Vagina (tissue), 2 donors: Measurements from ENCODE around the gene FAM163B. TPM values are rescaled to one million over a fixed set of nuclear protein-coding genes. Genes with fewer than 3 reads are reported as not detected.

Experiments used
- DNase-seq, 2 donors: peaks; one replicate each; pipeline ENCODE4 v3.0.0-alpha.2; 2017; ENCODE audit errors: extremely low spot score in 2 of 2
- H3K27ac ChIP-seq: fragments of 200-600 bp; sonication (generic); one replicate; pipeline ENCODE4 v1.5.1; 2019
- H3K27me3 ChIP-seq: fragments of 200-600 bp; sonication (generic); one replicate; pipeline ENCODE4 v1.5.1; 2019
- H3K36me3 ChIP-seq, 2 donors: fragments of 200-600 bp; sonication (generic); one replicate each; pipeline ENCODE4 v1.5.1; 2017 to 2019
- H3K4me1 ChIP-seq: fragments of 200-600 bp; sonication (generic); one replicate; pipeline ENCODE4 v1.5.1; 2019
- H3K4me3 ChIP-seq, 2 donors: fragments of 200-600 bp; sonication (generic); 1 replicate in 1 of 2; 2 replicates in 1 of 2; pipeline ENCODE4 v1.5.1; 2016 to 2019
- H3K9me3 ChIP-seq: fragments of 200-600 bp; sonication (generic); one replicate; pipeline ENCODE4 v1.5.1; 2019
- CTCF ChIP-seq, 3 experiments: fragments of 450-650 bp in 2 of 3; fragments of 200-600 bp in 1 of 3; sonication (generic) in 1 of 3; IDR thresholded peaks; one replicate each; pipeline ENCODE4 v1.5.1; 2017 to 2019; ENCODE audit warnings: antibody characterized with exemption in 3 of 3, mild to moderate bottlenecking in 2 of 3, moderate library complexity in 2 of 3
- POLR2A ChIP-seq, 2 donors: fragments of 450-650 bp; IDR thresholded peaks; one replicate each; pipeline ENCODE4 v1.6.1; 2017; ENCODE audit warnings: antibody characterized with exemption in 2 of 2, mild to moderate bottlenecking in 2 of 2, moderate library complexity in 2 of 2
- POLR2AphosphoS5 ChIP-seq, 2 donors: sonication (generic); formaldehyde crosslinking; IDR thresholded peaks; one replicate each; pipeline ENCODE4 v1.9.0; 2017; ENCODE audit warnings: antibody characterized with exemption in 2 of 2, mild to moderate bottlenecking in 2 of 2, low read depth in 1 of 2; ENCODE audit not compliant: insufficient read depth in 1 of 2
- intact Hi-C: fragments of 100-400 bp; cut with DNase I; formaldehyde crosslinking; loops from one replicate; pipeline ENCODE4 v1.15.1; 2023
- total RNA-seq: library from RNA; depleted of rRNA; stranded (reverse); fragments of >200 nt; gene quantifications from one replicate; pipeline ENCODE4 v1.2.3, GENCODE V29; 2016

FAM163B gene
- total RNA-seq, 1 donor from 2014 or later = not detected

GRCh38 chr9:133598978-133599377 lies 10.2 kb downstream of the FAM163B start:
- intact Hi-C loops = no loop called here
- no peak overlapping the region for H3K27ac ChIP-seq
- DNase-seq = no peak
- no peak overlapping the region for H3K4me3 ChIP-seq
- no peaks in the 10 kb centered on the region for H3K4me1 ChIP-seq
- no peaks in the 10 kb centered on the region for H3K36me3 ChIP-seq
- TF ChIP-seq POLR2A (IDR thresholded peaks at IDR 0.05) (no peak), POLR2AphosphoS5 (IDR thresholded peaks at IDR 0.05; ENCODE audit: insufficient read depth in 1 of 2, low read depth in 1 of 2) (no peak)
- no peaks in the 10 kb centered on the region for H3K27me3 ChIP-seq
- H3K9me3 ChIP-seq = peaks cover 15% of the 10 kb centered on the region

- Histone ChIP-seq H3K27me3 (no peaks in the 10 kb centered on the region), H3K9me3 (peaks cover 15% of the 10 kb centered on the region), H3K4me1 (no peaks in the 10 kb centered on the region), H3K36me3 (no peaks in the 10 kb centered on the region), H3K27ac (no peak overlapping the region), H3K4me3 (no peak overlapping the region)
- TF ChIP-seq POLR2A (IDR thresholded peaks at IDR 0.05) (no peak), CTCF (IDR thresholded peaks at IDR 0.05) (no peak), POLR2AphosphoS5 (IDR thresholded peaks at IDR 0.05; ENCODE audit: insufficient read depth in 1 of 2, low read depth in 1 of 2) (no peak)
- no peak for DNase-seq
- intact Hi-C loops = no loop called here
Measured at GRCh38 chr9:133597316-133597957, 11.8 kb downstream of the FAM163B start.

DNA sequence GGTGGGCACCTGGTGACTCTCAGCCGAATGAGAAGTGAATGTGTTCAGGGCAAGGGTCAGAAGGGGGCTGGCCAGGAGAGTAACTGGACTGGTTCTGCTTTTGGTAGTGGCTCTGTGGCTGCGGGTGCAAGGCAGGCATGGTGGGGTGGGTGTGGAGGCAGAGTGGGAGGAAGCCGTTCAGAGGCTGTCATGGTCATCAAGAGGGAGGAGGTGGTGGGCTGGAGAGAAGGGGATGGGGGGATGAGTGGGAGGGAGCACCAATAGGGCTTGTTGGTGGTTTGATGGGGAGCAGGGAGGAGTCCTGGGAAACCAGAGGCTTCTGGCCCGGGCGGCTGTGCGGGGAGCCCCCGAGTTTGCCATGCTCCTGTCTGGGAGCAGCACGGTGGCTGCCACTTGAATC lies 13.3 kb downstream of the FAM163B start:
- no peak overlapping the region for H3K27ac ChIP-seq
- intact Hi-C loops = no loop called here
- DNase-seq = no peak
- H3K27me3 ChIP-seq = no peaks in the 10 kb centered on the region
- H3K4me3 ChIP-seq = no peak overlapping the region
- no peaks in the 10 kb centered on the region for H3K4me1 ChIP-seq
- no peaks in the 10 kb centered on the region for H3K36me3 ChIP-seq
- H3K9me3 ChIP-seq = peaks cover 15% of the 10 kb centered on the region
- TF ChIP-seq POLR2A (IDR thresholded peaks at IDR 0.05) (no peak), POLR2AphosphoS5 (IDR thresholded peaks at IDR 0.05; ENCODE audit: insufficient read depth in 1 of 2, low read depth in 1 of 2) (no peak), CTCF (IDR thresholded peaks at IDR 0.05) (no peak)

GRCh38 chr9:133594310-133594709 lies 14.9 kb downstream of the FAM163B start:
- no peaks in the 10 kb centered on the region for H3K36me3 ChIP-seq
- H3K9me3 ChIP-seq = peaks cover 15% of the 10 kb centered on the region
- no peaks in the 10 kb centered on the region for H3K27me3 ChIP-seq
- H3K4me1 ChIP-seq = no peaks in the 10 kb centered on the region
- no peak overlapping the region for H3K4me3 ChIP-seq
- DNase-seq = no peak
- TF ChIP-seq POLR2A (IDR thresholded peaks at IDR 0.05) (no peak), POLR2AphosphoS5 (IDR thresholded peaks at IDR 0.05; ENCODE audit: insufficient read depth in 1 of 2, low read depth in 1 of 2) (no peak), CTCF (IDR thresholded peaks at IDR 0.05) (no peak)
- H3K27ac ChIP-seq = no peak overlapping the region
- intact Hi-C loops = no loop called here

DNA sequence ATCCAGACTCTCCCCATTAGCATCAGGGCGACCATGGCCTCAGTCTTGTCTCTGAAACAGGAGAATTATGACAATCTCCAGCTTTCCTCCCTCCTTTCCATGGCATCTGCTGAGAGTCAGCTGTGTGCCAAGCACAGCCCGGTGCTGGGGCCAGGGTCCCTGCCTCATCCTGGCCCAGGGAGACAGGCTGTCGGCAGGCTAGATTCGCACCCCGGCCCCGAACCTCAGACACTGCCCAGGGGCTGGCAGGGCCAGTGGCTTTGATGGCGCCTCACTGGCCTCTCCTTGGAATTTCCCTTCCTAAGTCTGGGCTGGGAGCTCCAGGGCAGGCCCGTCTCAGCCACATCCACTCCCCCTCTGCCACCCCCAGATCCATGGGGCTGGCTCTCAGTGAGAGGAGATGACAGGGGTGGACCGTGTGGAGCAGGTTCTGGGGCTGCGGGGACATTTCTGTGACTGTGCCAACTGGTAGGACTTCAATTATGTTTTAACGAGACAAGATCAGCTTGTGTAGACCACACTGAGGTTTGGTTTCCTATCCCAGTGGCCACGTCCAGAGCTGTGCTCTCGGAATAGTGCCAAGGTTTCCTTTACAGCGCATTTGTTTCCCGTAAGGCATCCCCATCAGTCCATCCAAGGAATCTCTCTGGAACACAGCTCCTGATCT lies 15.5 kb downstream of the FAM163B start:
- no peaks in the 10 kb centered on the region for H3K27me3 ChIP-seq
- no peaks in the 10 kb centered on the region for H3K36me3 ChIP-seq
- TF ChIP-seq CTCF (IDR thresholded peaks at IDR 0.05) (no peak), POLR2AphosphoS5 (IDR thresholded peaks at IDR 0.05; ENCODE audit: insufficient read depth in 1 of 2, low read depth in 1 of 2) (no peak), POLR2A (IDR thresholded peaks at IDR 0.05) (no peak)

More for the DNA sequence above, 15.5 kb downstream of the FAM163B start:
- Histone ChIP-seq H3K27ac (no peak overlapping the region), H3K4me3 (no peak overlapping the region), H3K9me3 (peaks cover 15% of the 10 kb centered on the region), H3K4me1 (no peaks in the 10 kb centered on the region)
- intact Hi-C loops = no loop called here
- no peak for DNase-seq
